WERI-Rb-1 (cell line): Measurements from ENCODE around the gene TNFSF8.
A peak's percentile ranks its signal among the peaks of the same experiment; 100 is the strongest.

Experiments used
- DNase-seq: peaks from one replicate; pipeline ENCODE4 v3.0.0-alpha.2; 2020
- H3K27ac ChIP-seq: fragments of 250-450 bp; sonication (Bioruptor Pico); 2 replicates; pipeline ENCODE4 v1.5.1; 2020; ENCODE audit warnings: mild to moderate bottlenecking, moderate library complexity
- H3K27me3 ChIP-seq: fragments of 250-450 bp; sonication (Bioruptor Pico); 2 replicates; pipeline ENCODE4 v1.5.1; 2021; ENCODE audit warnings: mild to moderate bottlenecking, low read depth, moderate library complexity; ENCODE audit not compliant: insufficient read depth, severe bottlenecking
- H3K36me3 ChIP-seq: fragments of 250-450 bp; sonication (Bioruptor Pico); 2 replicates; pipeline ENCODE4 v1.5.1; 2020; ENCODE audit warnings: mild to moderate bottlenecking, moderate library complexity
- H3K4me3 ChIP-seq: 2 replicates; pipeline ENCODE4 v1.5.1; 2011; ENCODE audit warnings: low read depth, mild to moderate bottlenecking, control low read depth, low read length
- H3K9me3 ChIP-seq: fragments of 250-450 bp; sonication (Bioruptor Pico); 2 replicates; pipeline ENCODE4 v1.5.1; 2021; ENCODE audit warnings: mild to moderate bottlenecking, moderate library complexity; ENCODE audit not compliant: severe bottlenecking
- CTCF ChIP-seq: IDR thresholded peaks from 2 replicates; pipeline ENCODE4 v1.5.1; 2011; ENCODE audit warnings: low read depth, mild to moderate bottlenecking, control low read depth, inconsistent platforms, low read length

The TNFSF8 gene

GRCh38 chr9:114883709-114884108, 46.7 kb downstream of the TNFSF8 start:
- Histone ChIP-seq H3K27ac (no peak overlapping the region), H3K4me3 (no peak overlapping the region), H3K27me3 (no peaks in the 10 kb centered on the region), H3K36me3 (no peaks in the 10 kb centered on the region), H3K9me3 (no peaks in the 10 kb centered on the region)
- DNase-seq: no peak
- no peak for TF ChIP-seq CTCF

GRCh38 chr9:114880291-114880745, 50.1 kb downstream of the TNFSF8 start:
- Histone ChIP-seq H3K4me3 (no peak overlapping the region), H3K9me3 (peaks cover 7% of the 10 kb centered on the region), H3K36me3 (no peaks in the 10 kb centered on the region), H3K27ac (no peak overlapping the region), H3K27me3 (no peaks in the 10 kb centered on the region)
- DNase-seq: no peak
- no peak for TF ChIP-seq CTCF

- TF ChIP-seq CTCF: no peak
Measured at GRCh38 chr9:114878879-114879564, 51.4 kb downstream of the TNFSF8 start.

GRCh38 chr9:114869845-114870244, 60.5 kb downstream of the TNFSF8 start:
- Histone ChIP-seq H3K9me3 (no peaks in the 10 kb centered on the region), H3K4me3 (no peak overlapping the region), H3K36me3 (no peaks in the 10 kb centered on the region), H3K27me3 (no peaks in the 10 kb centered on the region), H3K27ac (no peak overlapping the region)
- no peak for TF ChIP-seq CTCF
- DNase-seq: peak; percentile 35

More at GRCh38 chr9:114878879-114879564, 51.4 kb downstream of the TNFSF8 start:
- H3K4me3 ChIP-seq: no peak overlapping the region
- H3K36me3 ChIP-seq: no peaks in the 10 kb centered on the region
- no peak overlapping the region for H3K27ac ChIP-seq
- DNase-seq: no peak
- H3K27me3 ChIP-seq: no peaks in the 10 kb centered on the region
- H3K9me3 ChIP-seq: peaks cover 8% of the 10 kb centered on the region

- H3K27me3 ChIP-seq: no peaks in the 10 kb centered on the region
Measured at GRCh38 chr9:114869378-114869777, 61.0 kb downstream of the TNFSF8 start.

More at GRCh38 chr9:114869378-114869777, 61.0 kb downstream of the TNFSF8 start:
- H3K36me3 ChIP-seq: no peaks in the 10 kb centered on the region
- no peak for TF ChIP-seq CTCF
- H3K9me3 ChIP-seq: no peaks in the 10 kb centered on the region
- DNase-seq: no peak
- no peak overlapping the region for H3K4me3 ChIP-seq
- no peak overlapping the region for H3K27ac ChIP-seq
